T-helper 1 cell treated with Interleukin-12 subunit alpha and Interleukin-12 subunit beta and Interleukin-4 antibody, amounts not matched to agents 30 ng/mL and 1 ng/mL, for 36 hours (primary cell): ENCODE results near the gene CCL11. TPM values are rescaled to one million over a fixed set of nuclear protein-coding genes. Genes with fewer than 3 reads are reported as not detected.

Source experiments
- intact Hi-C: fragments of 100-400 bp; cut with micrococcal nuclease; formaldehyde crosslinking; loops from one replicate; pipeline ENCODE4 v1.15.1; 2024
- total RNA-seq: library from RNA; stranded (reverse); gene quantifications from 2 replicates; pipeline ENCODE4 v1.2.3, GENCODE V29; 2022

Gene CCL11
- total RNA-seq, result not detected in 2 replicates

GRCh38 chr17:34285286-34285792 lies at the start of gene CCL11:
Gene CCL11, plus strand, starts transcription at chr17:34285742. Its CDS starts 67 bp downstream, at chr17:34285809.
- intact Hi-C loops, result no loop called here

- intact Hi-C loops, result no loop called here
These were observed 49.2 kb upstream of the CCL11 start for GRCh38 chr17:34236281-34236892.

- intact Hi-C loops, result no loop called here
These were observed 48.1 kb upstream of the CCL11 start for GRCh38 chr17:34237458-34237857.

- intact Hi-C loops, result no loop called here
These were observed 44.5 kb upstream of the CCL11 start for GRCh38 chr17:34241062-34241461.

GRCh38 chr17:34242587-34243363 lies 42.8 kb upstream of the CCL11 start:
- intact Hi-C loops, result no loop called here

- intact Hi-C loops, result no loop called here
These were observed 41.9 kb upstream of the CCL11 start for GRCh38 chr17:34243364-34244320.

GRCh38 chr17:34245351-34245905 lies 40.1 kb upstream of the CCL11 start:
- intact Hi-C loops, result no loop called here

- intact Hi-C loops, result no loop called here
These were observed 39.1 kb upstream of the CCL11 start for GRCh38 chr17:34246446-34246845.

GRCh38 chr17:34246881-34247280 lies 38.7 kb upstream of the CCL11 start:
- intact Hi-C loops, result no loop called here

- intact Hi-C loops, result no loop called here
These were observed 37.0 kb upstream of the CCL11 start for GRCh38 chr17:34248511-34249024.

GRCh38 chr17:34249061-34249460 lies 36.5 kb upstream of the CCL11 start:
- intact Hi-C loops, result no loop called here

- intact Hi-C loops, result no loop called here
These were observed 36.1 kb upstream of the CCL11 start for GRCh38 chr17:34249478-34249877.

GRCh38 chr17:34251186-34251585 lies 34.4 kb upstream of the CCL11 start:
- intact Hi-C loops, result no loop called here

GRCh38 chr17:34252095-34252443 lies 33.5 kb upstream of the CCL11 start:
- intact Hi-C loops, result no loop called here

- intact Hi-C loops, result no loop called here
These were observed 33.0 kb upstream of the CCL11 start for GRCh38 chr17:34252444-34253138.

GRCh38 chr17:34253139-34253525 lies 32.4 kb upstream of the CCL11 start:
- intact Hi-C loops, result no loop called here

GRCh38 chr17:34254146-34254545 lies 31.4 kb upstream of the CCL11 start:
- intact Hi-C loops, result no loop called here

- intact Hi-C loops, result no loop called here
These were observed 30.7 kb upstream of the CCL11 start, which contains the start of gene CCL2 for GRCh38 chr17:34254651-34255380. Gene CCL2, plus strand, starts transcription at chr17:34255285. Its CDS starts 65 bp downstream, at chr17:34255350.

- intact Hi-C loops, result no loop called here
These were observed 30.2 kb upstream of the CCL11 start for GRCh38 chr17:34255381-34255732.

- intact Hi-C loops, result no loop called here
These were observed 29.7 kb upstream of the CCL11 start for GRCh38 chr17:34255841-34256240.
